NCI-H1105 (cell line): ENCODE results near the gene UBTF.
A peak's percentile ranks its signal among the peaks of the same experiment; 100 is the strongest.

Experiments used
- DNase-seq: peaks from one replicate; lab custom pipeline; 2025; lab: John Stamatoyannopoulos, UW

UBTF gene

DNA sequence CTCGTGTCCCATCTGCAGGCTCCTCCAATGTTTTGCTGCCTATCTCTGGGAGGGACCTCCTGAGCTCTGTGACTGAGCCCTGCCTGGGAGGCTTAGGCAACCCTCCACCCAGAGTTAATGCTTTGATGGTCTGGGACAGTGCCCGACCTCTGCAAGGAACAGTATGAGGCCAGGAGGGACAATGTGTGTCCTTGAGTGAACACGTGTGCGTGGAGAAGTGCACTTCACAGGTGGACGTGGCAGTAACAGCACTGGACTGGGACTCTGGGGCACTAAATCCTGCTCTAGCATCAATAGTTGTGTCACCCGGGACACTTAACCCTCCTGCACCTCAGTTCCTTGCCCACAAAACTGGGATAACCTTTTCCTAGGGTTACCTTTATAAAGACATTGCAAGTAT, 4.6 kb downstream of the UBTF start:
- no peak for DNase-seq

DNA sequence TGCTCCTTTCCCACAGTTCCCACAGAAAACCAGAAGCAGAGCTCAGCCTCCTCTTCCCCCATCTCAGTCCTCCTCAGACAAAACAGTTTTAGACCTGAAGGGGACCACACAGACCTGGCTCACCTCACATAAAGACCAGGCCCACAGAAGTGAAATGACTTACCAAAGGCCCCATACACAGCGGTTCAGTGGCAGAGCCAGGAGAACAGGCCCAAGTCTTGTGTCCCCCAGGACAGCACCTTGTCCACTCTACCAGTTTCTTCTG, 5.3 kb downstream of the UBTF start:
- DNase-seq: no peak

DNA sequence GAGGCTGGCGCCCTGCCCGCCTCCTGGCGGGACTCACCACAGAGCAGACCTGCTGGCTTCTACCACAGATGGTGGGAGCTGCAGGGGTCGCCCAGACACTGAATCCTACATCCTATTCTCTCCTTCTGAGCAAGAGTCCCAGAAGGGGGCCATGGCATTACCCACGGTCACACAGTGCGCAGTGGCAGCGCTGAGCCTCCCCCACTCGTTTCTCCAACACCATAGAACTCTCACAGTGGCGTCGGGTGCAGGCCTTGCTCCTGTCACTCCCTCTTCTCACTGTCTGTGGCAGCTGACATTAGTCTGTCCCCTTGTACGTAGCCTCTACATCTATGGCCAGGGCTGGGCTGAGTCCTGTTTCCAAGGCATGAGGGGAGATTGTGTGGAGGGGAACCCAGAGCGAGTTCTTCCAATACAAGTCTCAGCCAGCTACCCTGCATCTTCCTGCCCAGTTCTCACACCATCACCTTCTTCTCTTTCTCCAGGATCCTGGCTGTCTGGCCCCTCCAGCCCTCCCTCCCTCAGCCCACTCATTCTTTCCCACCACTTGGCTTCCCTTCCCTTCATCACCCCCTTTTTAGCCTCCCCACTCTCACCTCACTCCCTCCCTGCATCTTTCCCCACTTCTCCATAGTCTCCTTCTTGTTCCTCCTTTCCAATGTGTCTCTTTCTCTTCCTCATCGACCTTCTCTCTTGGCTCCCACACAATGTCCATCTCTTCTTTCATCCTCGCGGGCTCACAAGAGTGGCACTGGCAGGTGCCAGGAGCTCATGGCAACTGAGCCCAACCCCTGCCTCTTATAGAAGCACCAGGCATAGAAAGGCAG, 5.9 kb downstream of the UBTF start:
- DNase-seq: no peak

DNA sequence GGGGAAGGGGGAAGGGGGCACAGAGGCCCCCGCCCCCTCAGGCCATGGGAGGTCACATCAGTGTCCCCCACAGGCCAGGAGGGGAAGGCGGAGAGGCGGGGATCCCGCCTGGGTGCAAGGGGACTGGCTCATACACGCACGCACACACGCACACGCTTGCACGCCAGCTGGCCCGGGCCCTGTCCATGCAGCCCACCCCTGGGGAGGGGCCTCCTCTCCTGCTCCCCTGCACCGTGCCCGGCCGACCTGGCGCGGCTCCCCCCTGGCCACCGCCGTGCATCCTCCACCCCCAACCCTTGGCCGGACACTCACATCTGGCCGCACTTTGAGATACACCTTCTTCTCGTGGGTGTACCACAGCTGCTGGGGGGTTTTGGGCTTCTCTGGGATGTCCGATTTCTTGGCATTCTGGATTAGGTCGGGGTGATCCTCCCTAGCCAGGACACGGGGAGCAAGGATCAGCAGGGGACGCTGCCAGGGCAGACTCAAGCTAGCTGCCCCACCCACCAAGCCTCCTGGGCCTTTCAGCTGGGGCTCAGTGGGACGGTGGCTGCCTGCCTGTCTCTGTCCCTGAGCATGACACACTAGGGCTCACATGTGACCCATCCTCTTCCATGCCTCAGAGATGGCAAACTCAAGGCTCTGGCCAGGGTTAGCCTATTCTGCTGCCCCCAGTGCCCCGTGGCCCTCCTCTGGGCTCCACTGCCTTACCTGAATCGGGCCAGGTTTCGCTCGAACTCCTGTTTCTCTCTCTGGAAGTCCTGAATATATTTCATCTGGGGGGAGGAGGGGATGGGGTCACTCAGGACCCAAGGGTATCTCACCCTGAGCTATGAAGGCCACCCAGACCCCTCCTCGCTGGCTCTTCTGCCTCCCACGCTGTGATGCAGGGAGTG, 6.7 kb downstream of the UBTF start:
- DNase-seq: no peak

DNA sequence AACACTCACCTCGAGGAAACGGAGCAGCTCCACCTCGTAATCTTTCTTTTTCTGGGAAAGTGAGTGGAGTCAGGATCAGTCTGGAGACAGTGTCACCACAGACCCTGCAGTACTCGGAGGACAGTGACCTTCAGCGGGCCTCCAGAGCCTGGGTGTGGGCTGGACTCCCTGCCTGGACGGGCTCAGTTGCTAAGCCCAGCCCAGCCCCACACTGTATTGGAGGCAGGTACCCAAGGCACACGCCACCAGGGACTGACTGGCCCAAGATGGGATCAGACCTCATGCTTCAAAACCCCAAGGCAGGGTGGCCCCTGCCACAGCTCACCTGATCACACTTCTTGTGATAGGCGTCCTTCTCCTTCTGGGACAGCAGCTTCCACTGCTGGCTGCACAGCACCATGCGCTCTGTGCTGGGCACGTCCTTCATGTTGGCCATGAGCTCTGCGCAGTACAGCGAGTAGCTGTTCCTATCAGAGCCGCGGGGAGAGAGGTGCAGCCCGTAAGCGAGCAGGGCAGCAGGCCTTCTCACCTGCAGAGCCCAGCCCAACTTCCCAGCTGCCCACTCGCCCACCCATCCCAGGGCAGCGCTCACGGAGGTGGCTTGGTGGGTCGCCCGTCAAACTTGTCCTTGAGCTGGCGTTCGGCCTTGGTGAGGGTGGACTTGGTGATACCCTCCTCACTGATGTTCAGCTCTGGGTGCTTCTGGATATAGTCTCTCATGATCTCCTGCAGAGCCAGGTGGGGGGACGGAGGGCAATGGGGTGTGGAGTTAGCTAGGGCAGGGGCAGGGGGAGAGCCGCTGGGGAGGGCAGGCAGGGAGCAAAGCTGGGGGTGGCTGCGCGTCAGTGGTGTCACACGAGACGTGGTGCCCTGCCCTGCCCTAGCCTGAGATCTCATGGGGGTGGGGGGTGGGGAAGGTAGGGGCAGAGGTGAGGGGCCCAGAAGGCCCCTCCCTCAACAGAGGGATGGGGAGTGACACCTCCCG, 7.9 kb downstream of the UBTF start:
- DNase-seq: no peak

DNA sequence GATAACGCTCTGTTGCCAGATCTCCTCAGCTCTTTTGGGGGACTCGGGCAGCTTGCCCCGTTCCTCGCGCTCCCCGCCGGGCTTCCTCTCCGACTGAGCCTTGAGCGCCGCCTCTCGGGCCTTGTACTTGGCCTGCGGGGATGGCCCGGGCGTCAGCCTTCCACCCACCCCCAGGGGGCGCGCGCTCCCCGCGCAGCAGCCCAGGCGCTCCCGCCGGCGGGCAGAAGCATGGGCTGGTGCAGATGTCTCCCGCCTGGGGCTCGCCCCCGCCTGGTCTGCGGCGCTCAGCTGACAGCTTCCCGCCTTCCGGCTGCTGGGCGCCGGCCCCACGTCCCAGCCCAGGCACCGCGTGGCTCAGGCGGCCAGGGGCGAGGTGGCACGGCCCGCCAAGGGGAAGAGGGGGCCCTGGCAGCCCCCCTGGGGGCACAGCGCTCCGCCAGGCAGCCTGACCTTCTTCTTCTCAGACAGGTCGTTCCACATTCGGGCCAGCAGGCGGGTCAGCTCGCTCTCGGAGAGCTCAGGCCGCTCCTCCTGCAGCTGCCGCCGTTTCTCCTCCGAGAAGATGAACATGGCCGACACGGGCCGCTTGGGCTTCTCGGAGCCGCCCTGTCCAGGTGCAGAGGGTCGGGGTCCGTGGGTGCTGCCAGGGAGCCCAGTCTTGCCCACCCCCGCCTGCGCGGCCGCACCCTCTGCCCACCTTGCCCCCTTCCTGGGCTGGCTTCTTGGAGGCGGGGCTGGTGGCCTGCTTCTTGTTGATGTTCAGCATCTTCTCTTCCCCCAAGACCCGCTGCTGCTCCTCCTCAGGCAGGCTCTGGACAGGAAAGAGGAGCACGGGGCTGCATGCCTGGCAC, 8.9 kb downstream of the UBTF start:
- peak; percentile 59 for DNase-seq

DNA sequence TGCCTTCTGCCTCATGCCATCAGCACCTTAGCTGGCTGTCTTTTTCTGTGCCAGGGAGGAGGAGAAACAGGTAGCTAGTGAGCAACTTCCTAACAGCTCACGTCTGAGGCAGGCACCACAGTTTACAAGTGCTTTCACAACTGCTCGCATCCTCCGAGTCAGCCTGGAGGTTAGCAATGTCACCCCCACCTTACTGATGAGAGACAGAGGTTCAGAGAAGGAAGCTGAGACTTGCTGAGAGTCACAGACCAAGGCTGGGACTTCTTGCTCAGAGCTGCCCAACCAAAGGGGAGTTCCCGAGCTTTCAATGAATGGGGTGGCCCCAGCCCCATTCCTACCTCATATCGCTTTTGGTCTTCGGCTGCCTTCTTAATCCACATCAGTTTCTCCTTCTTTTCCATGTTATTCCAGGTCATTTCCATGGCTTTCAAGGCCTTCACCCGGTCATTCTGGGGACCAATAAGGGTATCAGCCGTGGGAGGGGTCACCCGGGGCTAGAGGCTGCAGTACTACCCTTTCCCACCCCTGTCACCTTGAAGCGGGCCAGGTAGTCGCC, 9.6 kb downstream of the UBTF start:
- DNase-seq: no peak

DNA sequence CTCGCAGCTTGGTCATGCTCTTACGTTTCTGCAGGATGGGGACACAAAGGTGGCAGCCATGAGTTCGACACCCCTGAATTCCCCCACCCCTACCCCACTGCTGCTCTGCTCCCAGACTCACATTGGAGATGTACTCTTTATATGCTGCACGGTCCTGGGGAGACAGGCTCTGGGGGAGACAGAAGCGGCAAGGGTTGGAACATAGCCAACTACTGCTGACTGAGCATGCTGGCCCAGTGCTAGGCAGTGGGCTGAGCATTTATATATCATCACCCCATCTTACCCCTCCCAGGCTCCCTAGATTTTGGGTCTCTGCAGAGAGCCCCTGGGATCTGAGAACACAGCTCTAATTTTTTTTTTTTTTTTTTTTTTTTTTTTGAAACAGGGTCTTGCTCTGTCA, 11.7 kb downstream of the UBTF start:
- no peak for DNase-seq

DNA sequence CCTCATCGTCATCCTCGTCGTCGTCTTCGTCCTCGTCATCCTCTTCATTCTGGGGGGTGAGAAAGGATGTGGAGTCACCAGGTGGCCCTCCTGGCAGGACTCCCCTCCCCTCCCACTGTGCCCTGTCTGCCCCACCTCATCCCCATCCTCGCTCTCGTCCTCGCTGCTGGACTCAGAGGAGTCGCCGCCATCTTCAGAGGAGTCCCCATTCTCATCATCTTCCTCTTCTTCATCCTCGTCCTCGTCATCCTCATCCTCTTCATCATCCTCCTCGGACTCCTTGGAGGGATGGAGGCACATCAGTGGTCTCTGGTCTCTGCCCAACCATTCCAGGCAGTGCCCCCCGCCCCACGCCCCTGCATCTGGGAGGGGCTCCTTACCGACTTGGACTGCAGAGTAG, 12.2 kb downstream of the UBTF start:
- DNase-seq: no peak

DNA sequence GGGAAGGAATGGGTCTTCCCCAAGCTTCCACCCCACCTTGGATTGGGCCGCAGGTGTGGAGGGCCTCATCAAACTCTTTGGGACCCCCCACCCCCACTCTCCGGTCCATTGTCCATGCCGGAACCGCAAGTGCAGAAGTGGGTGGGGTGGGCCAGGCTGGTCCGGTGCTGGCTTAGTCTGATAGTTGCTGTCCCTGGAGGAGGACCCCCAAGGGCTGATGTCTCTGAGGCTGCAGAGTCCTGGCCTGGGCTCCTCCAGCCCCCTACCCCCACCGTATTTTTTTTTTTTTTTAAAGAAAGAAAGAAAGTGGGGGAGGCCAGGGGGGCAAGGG, 12.7 kb downstream of the UBTF start:
- DNase-seq: no peak

DNA sequence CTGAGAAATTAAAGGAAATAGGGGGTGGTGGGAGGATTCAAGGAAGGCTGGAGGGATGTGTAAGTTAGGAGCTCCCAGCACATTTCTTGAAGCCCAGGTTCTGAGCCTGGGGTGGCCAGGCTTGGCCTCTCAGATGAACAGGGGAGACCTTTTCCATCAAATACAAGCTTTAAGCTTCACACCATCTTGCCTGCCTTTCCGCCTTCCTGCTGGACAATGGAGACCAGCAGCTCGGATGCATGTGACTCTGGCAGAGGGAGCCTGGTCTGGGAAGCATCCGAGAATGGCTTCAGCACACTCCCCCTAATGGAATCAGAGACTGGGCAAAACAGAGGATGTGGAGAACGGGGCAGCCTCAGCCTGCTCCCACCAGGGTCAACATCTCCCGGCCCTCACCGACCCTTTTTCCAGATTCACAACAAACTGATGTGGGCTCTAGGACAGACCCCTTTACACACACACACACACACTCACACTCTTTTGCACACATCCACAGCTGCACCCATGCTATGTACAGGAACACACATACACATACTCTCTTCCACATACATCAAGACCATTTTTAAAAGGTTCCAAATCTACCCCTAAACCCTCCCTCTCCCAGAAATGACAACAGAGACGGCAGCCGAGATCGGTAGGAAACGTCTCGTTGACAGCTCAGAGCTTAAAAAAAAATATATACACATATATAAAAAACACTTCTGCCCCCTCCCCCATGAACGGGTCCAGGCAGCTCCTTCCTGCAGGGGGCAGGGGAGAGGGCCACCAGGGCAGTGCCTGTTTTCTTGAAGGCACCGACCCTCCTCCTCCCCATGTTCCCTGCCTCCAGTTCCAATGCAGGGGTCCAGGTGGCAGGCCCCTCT, 13.3 kb downstream of the UBTF start:
- DNase-seq: no peak

DNA sequence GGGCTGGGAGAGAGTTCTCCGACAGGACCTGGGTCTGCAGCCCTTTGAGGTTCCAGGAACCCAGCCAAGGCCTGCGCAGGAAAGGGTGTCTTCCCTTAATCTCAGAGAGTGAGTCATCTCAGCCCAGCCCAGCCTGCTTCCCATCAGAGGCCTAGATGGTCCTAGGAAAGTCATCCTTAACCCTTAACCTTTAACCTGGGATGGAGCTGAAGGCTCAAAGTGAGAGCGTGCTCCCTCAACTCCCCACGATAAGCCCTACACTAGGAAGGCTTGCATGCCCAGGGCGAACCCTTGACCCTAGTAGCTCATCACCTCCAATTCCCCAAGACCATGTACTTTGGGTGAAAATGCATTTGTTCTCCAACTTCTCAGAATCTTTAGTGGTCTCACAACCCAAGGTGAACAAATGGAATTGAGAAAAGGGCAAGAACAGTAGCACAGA, 15.0 kb downstream of the UBTF start:
- no peak for DNase-seq

DNA sequence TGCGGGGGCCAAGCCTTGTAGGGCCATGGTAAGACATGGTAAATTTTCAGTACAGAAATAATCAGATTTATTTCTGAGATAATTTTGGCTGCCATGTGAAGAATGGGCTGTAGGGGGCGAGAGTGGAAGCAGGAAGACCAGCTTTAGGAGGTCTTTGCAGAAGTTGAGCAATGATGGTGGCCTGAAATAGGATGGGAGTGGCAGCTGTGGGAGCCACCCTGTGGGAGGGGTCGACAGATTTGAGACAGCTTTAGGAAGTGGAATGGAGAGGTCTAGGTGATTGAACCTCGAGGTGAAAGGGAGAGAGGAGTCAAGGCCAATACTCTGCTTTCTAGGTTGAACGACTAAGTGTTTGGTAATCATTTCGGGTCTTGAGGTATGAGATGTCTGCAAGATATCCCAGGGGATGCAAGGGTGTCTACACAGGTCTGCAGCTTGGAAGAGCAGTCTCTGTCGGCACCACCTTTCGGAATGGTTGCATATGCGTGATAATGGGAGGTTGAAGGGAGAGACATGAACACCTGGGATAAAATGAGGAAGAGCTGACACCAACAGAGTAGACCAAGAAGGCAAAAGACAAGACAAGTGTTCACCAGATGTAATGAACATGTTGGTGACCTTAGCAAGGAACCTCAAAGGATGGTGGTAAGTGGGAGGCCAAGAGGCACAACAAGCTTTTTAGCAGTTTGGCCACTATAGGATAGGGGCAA, 15.6 kb downstream of the UBTF start:
- peak; percentile 9 for DNase-seq

DNA sequence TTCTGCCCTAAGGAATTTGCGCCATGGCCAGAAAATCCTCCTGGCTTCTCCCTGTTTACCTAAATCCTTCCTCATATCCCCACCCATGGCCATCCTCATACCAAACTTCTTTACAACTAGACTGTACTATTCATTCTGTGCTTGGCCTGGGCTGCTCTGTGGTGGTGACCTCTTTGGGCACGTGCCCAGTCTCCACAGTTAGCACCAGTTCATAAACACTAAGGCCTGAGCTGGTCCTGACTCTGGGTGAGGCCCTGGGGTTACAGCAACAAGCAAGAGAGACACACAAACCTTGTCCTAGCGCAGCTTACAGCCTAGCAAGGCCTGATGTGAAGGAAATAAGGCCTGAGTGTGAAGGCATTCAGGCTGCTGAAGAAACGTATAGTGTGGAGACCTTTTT, 16.7 kb downstream of the UBTF start:
- no peak for DNase-seq

DNA sequence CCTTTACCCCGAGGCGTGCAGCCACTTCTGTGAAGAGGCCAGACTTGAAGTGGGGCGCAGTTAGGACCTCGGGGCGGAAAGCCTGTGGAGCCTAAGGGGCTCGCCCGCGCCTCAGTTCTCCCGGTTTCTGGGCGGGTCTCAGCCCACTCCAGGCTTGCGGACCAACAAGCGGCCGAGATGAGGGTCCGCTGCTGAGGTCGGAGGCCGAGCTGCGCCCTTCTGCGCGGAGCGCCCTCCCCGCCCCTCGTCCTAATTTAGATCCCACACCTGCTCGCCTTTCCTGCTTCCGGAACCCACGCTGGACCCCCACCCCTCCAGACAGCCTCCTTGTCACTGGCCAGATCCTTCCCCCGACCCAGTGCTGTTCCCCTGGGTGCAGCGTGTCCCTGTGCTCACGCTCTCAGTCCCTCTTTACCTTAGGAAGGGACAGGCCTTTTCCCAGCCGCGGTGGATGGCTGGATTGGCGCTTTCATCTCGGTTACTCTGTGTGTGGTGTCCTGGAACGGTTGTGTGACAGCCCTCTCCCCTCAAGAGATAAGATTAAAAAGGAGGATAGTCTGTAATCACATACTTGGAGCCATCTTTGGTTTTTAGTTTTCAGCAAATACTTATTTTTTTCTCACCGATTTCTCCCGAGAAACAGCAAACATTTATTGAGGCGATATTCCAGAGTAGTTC, 18.9 kb downstream of the UBTF start:
- DNase-seq: peak; percentile 40

DNA sequence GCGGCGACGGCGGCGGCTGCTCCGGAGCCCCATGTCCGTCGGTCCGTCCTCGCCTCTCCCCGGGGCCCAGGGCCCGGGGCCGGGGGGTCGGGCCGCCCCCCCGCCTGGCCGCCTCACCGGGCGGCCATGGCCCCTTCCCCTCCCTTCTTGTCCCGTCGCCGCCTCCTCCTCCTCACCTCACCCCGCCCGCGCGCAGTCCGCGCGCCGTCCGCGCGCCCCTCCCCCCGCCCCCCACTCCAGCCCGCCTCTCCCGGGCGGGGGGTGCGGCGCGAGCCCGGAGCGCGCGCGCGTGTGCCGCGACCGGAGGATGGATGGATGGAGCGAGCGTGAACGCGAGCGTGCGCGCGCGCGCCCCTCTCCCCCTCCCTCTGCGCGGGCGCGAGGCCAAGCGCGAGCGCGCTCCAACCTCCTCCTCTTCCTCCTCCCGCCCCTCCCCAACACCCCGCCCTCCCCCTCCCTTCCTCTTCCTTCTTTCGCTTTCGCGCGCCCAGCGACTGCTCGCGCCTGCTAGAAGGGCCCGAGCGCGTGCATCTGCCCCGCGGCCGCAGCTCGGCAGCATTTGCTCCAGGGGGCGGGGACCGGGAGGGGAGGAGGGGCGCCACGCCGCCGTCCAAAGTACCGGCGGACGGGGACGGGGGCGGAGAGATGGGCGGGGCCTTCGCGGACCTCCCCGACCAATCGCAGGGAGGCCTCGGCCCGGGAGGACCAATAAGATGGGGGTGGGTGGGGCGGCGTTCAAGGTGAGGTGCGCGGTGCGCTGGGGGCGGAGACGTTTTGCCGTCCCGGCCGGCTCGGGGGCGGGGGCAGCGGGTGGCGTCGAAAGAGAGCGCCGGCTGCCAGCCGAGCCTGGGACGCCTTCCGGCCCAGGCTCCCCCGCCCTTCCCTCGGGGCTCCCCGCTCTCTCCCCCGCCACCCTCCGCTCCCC, 19.7 kb downstream of the UBTF start, which contains the start of gene ATXN7L3:
Gene ATXN7L3, minus strand, starts transcription at position 332 of the 925 bp plus-strand sequence. CDS start 1,814 bp downstream, outside the sequence.
- peak; percentile 96 for DNase-seq

DNA sequence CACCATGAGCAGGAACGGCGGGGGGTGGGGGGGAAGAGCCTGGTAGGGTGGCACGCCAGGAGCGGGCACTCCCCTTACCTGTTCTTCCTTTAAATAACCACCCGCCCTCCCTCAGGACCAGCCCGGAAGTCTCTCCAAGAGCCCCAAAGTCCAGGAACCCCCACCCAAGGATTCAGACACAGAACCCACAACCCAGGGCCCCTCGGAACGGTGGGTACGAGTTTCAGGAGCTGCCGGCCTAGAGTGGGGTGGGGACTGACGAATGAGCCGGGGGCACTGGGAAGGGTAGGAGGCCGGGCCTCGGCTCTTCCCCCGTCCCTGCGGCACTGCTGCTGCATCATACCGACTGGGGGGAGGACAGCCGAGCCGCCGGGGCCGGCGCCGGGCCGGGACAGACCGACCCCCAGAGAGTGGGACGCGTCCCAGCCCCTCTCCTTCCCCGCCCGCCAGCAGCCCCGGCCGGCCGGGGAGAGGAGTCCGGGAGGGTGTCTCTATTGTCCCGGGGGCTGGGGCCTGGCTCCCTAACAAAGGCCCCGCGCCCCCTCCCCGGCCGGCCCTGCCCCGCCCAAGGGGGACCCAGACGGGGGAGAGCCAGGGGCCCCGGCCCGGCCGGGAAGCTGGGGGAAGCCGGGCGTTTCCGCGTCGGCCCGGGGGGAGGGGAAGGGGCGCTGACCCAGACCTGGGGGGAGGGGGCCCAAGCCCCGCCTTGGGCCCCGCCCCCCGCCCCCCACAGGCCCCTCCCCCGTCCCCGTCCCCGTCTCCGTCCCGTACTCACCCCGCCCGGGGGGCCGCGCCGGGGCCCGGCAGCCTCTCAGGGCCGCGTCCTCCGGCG, 20.5 kb downstream of the UBTF start:
- DNase-seq: no peak
